GM19025 (cell line): ENCODE results near the gene S100A16.
"Not testable (repeated sequence)": the region's sequence is repeated elsewhere in the genome, so short reads cannot be mapped to it uniquely, and the experiment has no call there.

ENCODE experiments used
- ATAC-seq: cut with Tn5 transposase; IDR thresholded peaks from one replicate; pipeline ENCODE4 v1.9.1; 2021; ENCODE audit warnings: mild to moderate bottlenecking, low read depth, moderate library complexity; ENCODE audit not compliant: unreplicated experiment

S100A16 gene, protein sequence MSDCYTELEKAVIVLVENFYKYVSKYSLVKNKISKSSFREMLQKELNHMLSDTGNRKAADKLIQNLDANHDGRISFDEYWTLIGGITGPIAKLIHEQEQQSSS

DNA sequence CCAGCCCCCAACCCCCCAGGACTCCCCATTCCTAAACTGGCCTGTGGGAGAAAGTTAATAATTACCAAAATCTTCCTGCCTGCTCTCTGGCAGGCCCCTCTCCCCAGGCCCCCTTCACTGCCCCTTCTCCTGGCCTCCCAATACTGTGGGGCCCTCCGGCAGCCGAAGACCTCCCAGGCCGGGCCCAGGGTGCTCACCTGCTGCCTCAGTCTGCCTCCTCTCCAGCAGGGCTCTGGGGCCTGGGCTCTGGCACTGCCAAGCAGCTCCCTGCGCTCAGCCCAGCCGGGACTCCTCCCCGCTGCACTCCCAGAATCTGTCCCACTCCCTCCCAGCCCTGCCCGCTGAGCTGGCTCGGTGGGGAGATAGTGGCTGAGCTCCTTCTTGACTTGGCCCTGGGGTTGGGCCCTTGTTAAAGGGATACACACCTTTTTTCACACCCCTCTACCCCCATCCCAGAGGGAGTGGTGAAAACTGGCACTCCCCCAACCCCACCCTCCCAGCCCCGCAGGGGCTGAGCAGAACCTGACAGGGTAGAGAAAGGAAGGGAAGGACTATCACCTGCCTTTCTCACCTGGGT is at the start of gene S100A16:
Gene S100A16 (minus strand): TSS at position 383 of the 577 bp plus-strand sequence. CDS start 4,986 bp downstream, outside the sequence.
- ATAC-seq, result no peak

- no peak for ATAC-seq
These were observed 49.3 kb upstream of the S100A16 start for GRCh38 chr1:153662269-153662668.

GRCh38 chr1:153661111-153661708 is 48.3 kb upstream of the S100A16 start:
- no peak for ATAC-seq

DNA sequence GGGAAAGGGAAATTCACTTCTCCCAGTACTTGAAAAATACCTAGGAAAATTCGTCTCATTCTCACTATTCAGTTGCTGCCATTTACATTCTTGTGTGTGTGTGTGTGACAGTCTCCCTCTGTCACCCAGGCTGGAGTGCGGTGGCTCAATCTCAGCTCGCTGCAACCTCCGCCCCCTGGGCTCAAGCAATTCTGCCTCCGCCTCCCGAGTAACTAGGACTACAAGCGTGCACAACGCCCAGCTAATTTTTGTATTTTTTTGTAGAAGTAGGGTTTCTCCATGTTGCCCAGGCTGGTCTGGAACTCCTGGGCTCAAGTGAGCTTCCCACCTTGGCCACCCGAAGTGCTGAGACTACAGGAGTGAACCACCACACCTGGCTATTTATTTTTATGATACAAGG is 46.7 kb upstream of the S100A16 start:
- no peak for ATAC-seq

DNA sequence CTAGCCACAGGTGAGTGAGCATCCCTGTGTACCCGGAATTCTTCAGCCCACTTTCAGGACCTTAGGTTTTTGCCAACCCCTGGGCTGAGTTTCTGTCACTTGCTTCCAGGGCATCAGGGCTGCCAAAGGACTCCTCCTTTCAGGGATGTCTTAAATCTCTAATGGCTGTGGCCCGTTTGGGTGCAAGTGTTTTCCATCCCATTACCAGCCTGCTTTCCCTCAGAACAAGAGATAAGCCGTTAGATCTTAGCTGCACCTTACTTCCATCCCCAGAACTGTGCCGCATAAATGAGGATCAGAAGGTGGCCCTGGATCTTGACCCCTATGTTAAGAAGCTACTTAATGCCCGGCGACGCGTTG is 46.2 kb upstream of the S100A16 start:
- ATAC-seq, result no peak

GRCh38 chr1:153658400-153659174 is 45.6 kb upstream of the S100A16 start, which contains the start of gene SNAPIN:
SNAPIN (plus strand) TSS chr1:153658703; CDS start chr1:153658744, 41 bp downstream.
- peak; percentile 90 for ATAC-seq

DNA sequence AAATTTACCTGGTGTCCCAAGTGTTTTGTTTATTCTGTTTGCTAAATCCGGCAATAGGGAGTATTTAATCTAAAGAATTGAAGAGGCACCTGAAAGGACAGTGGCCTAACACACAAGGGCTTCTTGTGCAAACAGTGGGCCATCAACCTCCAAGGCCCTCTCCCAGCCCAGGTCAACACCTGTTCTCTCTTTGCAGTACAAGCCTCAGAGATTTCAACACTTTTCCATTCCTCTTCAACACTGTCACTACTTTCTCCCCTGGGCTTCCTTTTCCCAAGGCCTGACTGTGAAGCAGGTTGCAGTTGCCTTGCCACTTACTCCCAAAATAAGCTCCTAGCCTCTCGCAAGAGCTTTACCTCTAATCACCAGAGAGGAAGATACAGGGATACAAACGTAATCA is 42.4 kb upstream of the S100A16 start:
- no peak for ATAC-seq

- ATAC-seq, result no peak
These were observed 40.0 kb upstream of the S100A16 start for GRCh38 chr1:153652805-153653500.

DNA sequence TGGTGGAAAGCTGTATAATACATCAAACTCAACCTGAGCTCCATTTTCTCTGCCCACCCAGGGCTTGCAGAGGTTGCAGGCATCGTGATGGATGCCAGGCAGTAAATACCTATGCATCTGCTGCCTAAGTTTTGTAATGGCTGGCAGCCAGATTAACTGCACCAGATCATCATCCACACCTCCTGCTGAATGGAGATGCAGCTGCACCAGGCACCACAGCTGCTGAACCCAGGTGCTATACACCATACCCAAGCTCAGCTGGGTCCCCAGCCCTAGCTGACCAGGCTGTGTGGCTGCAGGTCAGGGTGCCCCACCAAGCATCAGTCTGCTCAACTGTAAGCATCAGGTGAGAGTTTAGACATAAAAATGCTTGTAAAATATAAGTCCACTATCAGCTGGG is 38.8 kb upstream of the S100A16 start:
- no peak for ATAC-seq

DNA sequence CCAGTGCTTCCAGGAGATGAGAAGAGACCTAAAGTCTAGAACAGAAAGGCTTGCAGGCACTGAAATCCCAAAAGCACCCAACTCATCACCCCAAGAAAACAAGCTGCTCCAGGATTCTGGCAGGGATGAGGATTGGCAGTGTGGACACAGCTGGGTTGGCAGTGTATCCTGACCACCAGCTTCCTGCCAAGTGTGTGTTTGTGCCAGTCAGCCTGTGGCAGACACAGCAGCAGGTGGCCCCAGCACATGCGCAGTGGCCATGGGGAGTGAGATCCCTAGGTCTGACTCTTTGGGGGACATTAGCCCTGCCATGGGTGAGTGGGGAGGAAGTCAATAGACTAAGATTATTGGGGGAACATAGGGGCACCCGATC is 36.9 kb upstream of the S100A16 start:
- no peak for ATAC-seq

DNA sequence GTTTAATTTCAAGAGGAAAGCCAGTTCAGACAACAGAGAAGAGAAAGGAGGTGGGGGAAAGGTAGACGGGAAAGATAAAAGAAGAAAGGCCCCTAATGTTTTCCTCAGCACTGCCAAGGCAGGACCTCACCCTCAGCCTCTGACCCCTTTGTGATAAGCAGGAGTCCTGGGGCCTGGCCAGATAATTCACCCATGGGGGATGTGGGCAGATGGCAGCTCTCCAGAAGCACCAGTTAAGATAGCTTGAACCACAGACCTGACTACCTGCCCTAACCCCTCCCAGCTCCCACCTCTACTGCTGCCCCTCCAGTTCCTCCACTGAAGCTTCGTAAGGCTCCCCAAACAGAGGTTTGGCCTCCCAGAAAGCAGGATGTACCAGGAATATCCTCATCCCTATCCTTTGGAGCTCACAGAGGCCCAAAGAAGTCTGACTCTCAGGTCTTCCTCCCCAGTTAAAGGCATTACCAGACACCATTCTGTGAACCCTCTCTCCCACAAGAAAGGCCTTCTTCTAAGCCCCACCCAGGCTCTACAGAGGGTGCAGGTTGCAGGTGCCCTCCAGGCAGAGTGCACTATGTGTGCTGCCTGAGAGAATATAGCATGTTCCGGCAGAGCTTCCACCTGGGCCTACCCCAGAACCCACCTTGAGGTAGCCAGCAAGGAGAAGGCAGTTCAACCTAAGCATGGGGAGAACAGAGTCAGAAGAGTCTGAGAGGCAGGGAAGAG is 36.4 kb upstream of the S100A16 start:
- no peak for ATAC-seq

DNA sequence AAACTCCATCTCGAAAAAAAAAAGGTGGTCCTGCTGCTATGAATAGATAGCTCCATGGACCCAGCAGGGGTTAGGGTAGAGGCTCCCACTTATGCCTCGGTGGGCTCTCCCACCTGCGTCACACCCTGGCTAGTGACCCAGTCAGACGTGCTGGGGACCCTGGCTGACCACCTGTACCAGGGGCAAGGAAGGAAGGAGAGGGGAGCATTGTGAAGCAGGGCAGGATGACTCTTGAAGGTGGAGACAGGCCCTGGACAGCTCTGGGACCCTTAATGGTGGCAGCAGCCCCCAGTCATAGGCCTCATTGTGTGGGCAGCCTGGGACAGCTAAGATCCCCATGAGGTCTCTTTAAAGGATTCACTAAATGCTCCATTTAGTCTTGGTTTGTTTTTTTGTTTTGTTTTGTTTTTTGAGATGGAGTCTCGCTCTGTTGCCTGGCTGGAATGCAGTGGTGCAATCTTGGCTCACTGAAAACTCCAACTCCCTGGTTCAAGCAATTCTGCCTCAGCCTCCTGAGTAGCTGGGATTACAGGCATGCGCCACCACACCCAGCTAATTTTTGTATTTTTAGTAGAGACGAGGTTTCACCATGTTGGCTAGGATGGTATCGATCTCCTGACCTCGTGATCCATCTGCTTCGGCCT is 35.2 kb upstream of the S100A16 start:
- no peak for ATAC-seq

- ATAC-seq, result no peak
These were observed 34.4 kb upstream of the S100A16 start for GRCh38 chr1:153647346-153647714.

- no peak for ATAC-seq
These were observed 33.9 kb upstream of the S100A16 start for GRCh38 chr1:153646672-153647345.

- ATAC-seq, result no peak
These were observed 30.9 kb upstream of the S100A16 start for GRCh38 chr1:153643816-153644215.

DNA sequence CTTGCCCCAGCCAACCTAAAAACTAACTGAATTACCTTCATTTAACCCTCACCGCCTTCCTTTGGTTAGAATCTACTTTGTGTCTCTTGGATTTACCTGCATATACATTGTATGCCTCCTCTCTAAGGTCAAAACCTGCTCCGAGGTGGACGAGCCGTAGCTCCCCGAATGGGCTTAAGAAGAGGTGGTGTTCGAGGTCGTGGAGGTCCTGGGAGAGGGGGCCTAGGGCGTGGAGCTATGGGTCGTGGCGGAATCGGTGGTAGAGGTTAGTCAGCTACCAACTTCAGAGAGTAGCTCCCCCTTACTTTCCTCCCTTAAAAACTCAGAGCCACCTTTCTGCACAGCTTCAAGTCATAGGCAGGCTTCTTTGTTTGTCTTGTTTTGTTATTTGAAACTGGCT is 30.2 kb upstream of the S100A16 start:
- ATAC-seq, result no peak

GRCh38 chr1:153642161-153642560 is 29.2 kb upstream of the S100A16 start:
- ATAC-seq, result no peak

GRCh38 chr1:153640861-153641260 is 27.9 kb upstream of the S100A16 start:
- ATAC-seq, result no peak

GRCh38 chr1:153640213-153640612 is 27.3 kb upstream of the S100A16 start:
- ATAC-seq, result not testable (repeated sequence)
